Fibroblast of pulmonary artery (primary cell): ENCODE measurements around the gene MELTF.
A peak's percentile ranks its signal among the peaks of the same experiment; 100 is the strongest.

Experiments
- DNase-seq: peaks from one replicate; pipeline ENCODE4 v3.0.0-alpha.2; 2010; ENCODE audit warnings: low read depth
- H3K4me3 ChIP-seq: replicated peaks from 2 replicates; pipeline ENCODE4 v1.5.1; 2011; ENCODE audit warnings: low read depth, mild to moderate bottlenecking, control low read depth, low read length, moderate library complexity
- CTCF ChIP-seq: IDR thresholded peaks from 2 replicates; pipeline ENCODE4 v1.5.1; 2011; ENCODE audit warnings: mild to moderate bottlenecking, control low read depth, low read length, inconsistent platforms; ENCODE audit errors: missing control alignments

MELTF gene

GRCh38 chr3:196968233-196969133 is 61.1 kb downstream of the MELTF start, which contains the start of gene PIGZ:
Gene PIGZ, minus strand, starts transcription at chr3:196968833. Its CDS starts 16,802 bp downstream, at chr3:196952031.
- TF ChIP-seq CTCF, result no peak
- peak; percentile 30 for DNase-seq
- H3K4me3 ChIP-seq, result peak within 1 kb of the TSS; percentile 60

GRCh38 chr3:196967412-196968232 is 62.0 kb downstream of the MELTF start:
- TF ChIP-seq CTCF, result no peak
- H3K4me3 ChIP-seq, result peak overlapping the region; percentile 60

GRCh38 chr3:196966526-196967401 is 62.9 kb downstream of the MELTF start:
- no peak for TF ChIP-seq CTCF
- no peak for DNase-seq
- H3K4me3 ChIP-seq, result no peak overlapping the region

More at GRCh38 chr3:196967412-196968232, 62.0 kb downstream of the MELTF start:
- DNase-seq, result no peak

- no peak for TF ChIP-seq CTCF
- no peak for DNase-seq
- no peak overlapping the region for H3K4me3 ChIP-seq
Observed at GRCh38 chr3:196965804-196966173, 63.8 kb downstream of the MELTF start.

- no peak for DNase-seq
- TF ChIP-seq CTCF, result no peak
- no peak overlapping the region for H3K4me3 ChIP-seq
Observed at GRCh38 chr3:196965112-196965803, 64.4 kb downstream of the MELTF start.

- DNase-seq, result no peak
- TF ChIP-seq CTCF, result no peak
- no peak overlapping the region for H3K4me3 ChIP-seq
Observed at GRCh38 chr3:196963631-196963953, 66.0 kb downstream of the MELTF start.
